ENCODE data around the gene VAV3.
"Not testable (repeated sequence)": the region's sequence is repeated elsewhere in the genome, so short reads cannot be mapped to it uniquely, and the experiment has no call there.

VAV3 gene

GRCh38 chr1:107726860-107727259, 238.1 kb downstream of the VAV3 start:
- DNase-seq = no peak

GRCh38 chr1:107724648-107725047, 240.3 kb downstream of the VAV3 start:
- peak; percentile 51 for DNase-seq

- not testable (repeated sequence) for DNase-seq
These were observed 244.8 kb downstream of the VAV3 start for GRCh38 chr1:107720210-107720609.

- DNase-seq = no peak
These were observed 255.0 kb downstream of the VAV3 start for GRCh38 chr1:107710005-107710404.

- no peak for DNase-seq
These were observed 257.9 kb downstream of the VAV3 start for GRCh38 chr1:107707111-107707510.

GRCh38 chr1:107706182-107706581, 258.8 kb downstream of the VAV3 start:
- DNase-seq = no peak

GRCh38 chr1:107704911-107705310, 260.1 kb downstream of the VAV3 start:
- peak; percentile 79 for DNase-seq

GRCh38 chr1:107702946-107703571, 261.9 kb downstream of the VAV3 start:
- DNase-seq = peak; percentile 46

GRCh38 chr1:107700651-107701050, 264.3 kb downstream of the VAV3 start:
- peak; percentile 8 for DNase-seq

- DNase-seq = no peak
These were observed 266.8 kb downstream of the VAV3 start for GRCh38 chr1:107698161-107698560.

GRCh38 chr1:107695341-107695740, 269.6 kb downstream of the VAV3 start:
- peak; percentile 7 for DNase-seq

- DNase-seq = no peak
These were observed 272.2 kb downstream of the VAV3 start for GRCh38 chr1:107692580-107693345.

GRCh38 chr1:107691540-107691939, 273.4 kb downstream of the VAV3 start:
- peak; percentile 12 for DNase-seq

GRCh38 chr1:107690491-107690890, 274.5 kb downstream of the VAV3 start:
- DNase-seq = no peak

- DNase-seq = no peak
These were observed 275.2 kb downstream of the VAV3 start for GRCh38 chr1:107689733-107690132.

- DNase-seq = no peak
These were observed 275.8 kb downstream of the VAV3 start for GRCh38 chr1:107689159-107689558.

GRCh38 chr1:107687849-107688753, 276.9 kb downstream of the VAV3 start:
- DNase-seq = peak; percentile 8

GRCh38 chr1:107683683-107684082, 281.3 kb downstream of the VAV3 start:
- DNase-seq = no peak

- no peak for DNase-seq
These were observed 281.8 kb downstream of the VAV3 start for GRCh38 chr1:107683191-107683657.

GRCh38 chr1:107682467-107682866, 282.5 kb downstream of the VAV3 start:
- no peak for DNase-seq

- no peak for DNase-seq
These were observed 283.9 kb downstream of the VAV3 start for GRCh38 chr1:107681001-107681479.

- no peak for DNase-seq
These were observed 284.4 kb downstream of the VAV3 start for GRCh38 chr1:107680579-107680985.

GRCh38 chr1:107679411-107679953, 285.5 kb downstream of the VAV3 start:
- DNase-seq = no peak

Data from fibroblast of skin of abdomen (primary cell).